Endothelial cell of umbilical vein (primary cell): ENCODE results near the gene MITF. TPM values are rescaled to one million over a fixed set of nuclear protein-coding genes. Genes with fewer than 3 reads are reported as not detected.

ENCODE experiments used
- BruUV-seq: library from RNA; stranded (reverse); fragments of 400-500 nt; replicated peaks from 2 replicates; lab custom pipeline; 2021; lab: Mats Ljungman, UMichigan
- CTCF ChIA-PET: fragments of 300-600, 350-600 bp; sonication (Branson Sonifier 250); formaldehyde crosslinking; loops from one replicate; lab custom pipeline; 2021; ENCODE audit warnings: antibody characterized with exemption, inconsistent platforms; lab: Charles Lee
- POLR2A ChIA-PET: fragments of 300-600, 350-600 bp; sonication (Branson Sonifier 250); formaldehyde crosslinking; loops from one replicate; lab custom pipeline; 2021; ENCODE audit warnings: antibody characterized with exemption, inconsistent platforms; lab: Charles Lee
- DNase-seq: peaks from one replicate; pipeline ENCODE4 v3.0.0-alpha.2; 2011; ENCODE audit warnings: low read depth, low spot score
- FAIRE-seq: peaks from 2 replicates; lab custom pipeline; 2011; peaks lifted over from hg19 to GRCh38; lab: Jason Lieb, UNC
- H2AFZ ChIP-seq: 2 replicates; pipeline ENCODE4 v1.6.0; 2012; ENCODE audit warnings: low read depth, low read length, control low read depth, inconsistent platforms
- H3K27ac ChIP-seq: 2 replicates; pipeline ENCODE4 v1.5.1; 2011; ENCODE audit warnings: low read depth, mild to moderate bottlenecking, control low read depth, low read length, moderate library complexity; ENCODE audit not compliant: insufficient read depth
- H3K27me3 ChIP-seq, 2 experiments: 2 replicates each; pipeline versions ENCODE4 v1.6.0 to v1.6.1; 2011; ENCODE audit warnings: low read length in 2 of 2, mixed read lengths in 1 of 2; ENCODE audit not compliant: control insufficient read depth in 2 of 2, insufficient read depth in 2 of 2
- H3K36me3 ChIP-seq, 2 experiments: 2 replicates in 1 of 2; 3 replicates in 1 of 2; pipeline ENCODE4 v1.5.1; 2011; ENCODE audit warnings: low read length in 2 of 2, mild to moderate bottlenecking in 1 of 2, moderate library complexity in 1 of 2; ENCODE audit not compliant: control insufficient read depth in 2 of 2, insufficient read depth in 2 of 2; ENCODE audit errors: extremely low read depth in 1 of 2
- H3K4me1 ChIP-seq: 3 replicates; pipeline ENCODE4 v1.5.1; 2011; ENCODE audit warnings: mild to moderate bottlenecking, low read length; ENCODE audit not compliant: control insufficient read depth, insufficient read depth; ENCODE audit errors: extremely low read depth
- H3K4me2 ChIP-seq: 2 replicates; pipeline ENCODE4 v1.6.1; 2011; ENCODE audit warnings: low read length, control low read depth, mixed read lengths; ENCODE audit not compliant: insufficient read depth
- H3K4me3 ChIP-seq, 3 experiments: fragments of 200-600 bp in 1 of 3; sonication (generic), shearing (Covaris generic) in 1 of 3; replicated peaks in 1 of 3; 2 replicates each; pipeline ENCODE4 v1.5.1; 2011 to 2016; ENCODE audit warnings: control low read depth in 3 of 3, low read length in 3 of 3, mild to moderate bottlenecking in 2 of 3, inconsistent platforms in 1 of 3, low read depth in 1 of 3, moderate library complexity in 1 of 3; ENCODE audit not compliant: insufficient read depth in 1 of 3
- H3K79me2 ChIP-seq: 2 replicates; pipeline ENCODE4 v1.6.0; 2012; ENCODE audit warnings: low read length, inconsistent platforms; ENCODE audit not compliant: control insufficient read depth, insufficient read depth
- H3K9ac ChIP-seq: replicated peaks from 2 replicates; pipeline ENCODE3; 2011; ENCODE audit warnings: low read length, control low read depth; ENCODE audit not compliant: insufficient read depth; ENCODE audit errors: extremely low read depth
- H3K9me1 ChIP-seq: replicated peaks from 3 replicates; pipeline ENCODE4 v1.6.0; 2011; ENCODE audit warnings: mild to moderate bottlenecking, low read length; ENCODE audit not compliant: control insufficient read depth, insufficient read depth; ENCODE audit errors: extremely low read depth
- H3K9me3 ChIP-seq: replicated peaks from 2 replicates; pipeline ENCODE4 v1.5.1; 2012; ENCODE audit warnings: low read length, inconsistent platforms; ENCODE audit not compliant: control insufficient read depth, insufficient read depth
- H4K20me1 ChIP-seq: replicated peaks from 2 replicates; pipeline ENCODE3; 2011; ENCODE audit warnings: mild to moderate bottlenecking, low read length; ENCODE audit not compliant: control insufficient read depth, insufficient read depth; ENCODE audit errors: extremely low read depth
- EZH2 ChIP-seq: IDR thresholded peaks from 2 replicates; pipeline ENCODE4 v1.6.1; 2012; ENCODE audit warnings: borderline replicate concordance, low read depth, mild to moderate bottlenecking, moderate library complexity, low read length, inconsistent platforms; ENCODE audit not compliant: severe bottlenecking
- FOS ChIP-seq: IDR thresholded peaks from 2 replicates; pipeline ENCODE4 v1.6.1; 2011; ENCODE audit warnings: mild to moderate bottlenecking, low read length, moderate library complexity, borderline replicate concordance; ENCODE audit not compliant: insufficient read depth
- GATA2 ChIP-seq: IDR thresholded peaks from 2 replicates; pipeline ENCODE4 v1.7.0; 2011; ENCODE audit warnings: low read depth, mild to moderate bottlenecking, moderate library complexity, mixed read lengths, low read length; ENCODE audit not compliant: insufficient read length, insufficient read depth
- JUN ChIP-seq: IDR thresholded peaks from 2 replicates; pipeline ENCODE4 v1.6.1; 2011; ENCODE audit warnings: borderline replicate concordance, low read depth; ENCODE audit not compliant: insufficient read length, insufficient read depth
- MYC ChIP-seq: IDR thresholded peaks from one replicate; pipeline ENCODE4 v1.6.1; 2011; ENCODE audit warnings: mild to moderate bottlenecking, low read depth, low read length
- POLR2A ChIP-seq: IDR thresholded peaks from 2 replicates; pipeline ENCODE4 v1.6.1; 2012; ENCODE audit warnings: low read depth, mild to moderate bottlenecking, control low read depth, low read length
- POLR2AphosphoS5 ChIP-seq: IDR thresholded peaks from 2 replicates; pipeline ENCODE4 v1.6.1; 2012; ENCODE audit warnings: low read depth, mild to moderate bottlenecking, control low read depth, low read length, moderate library complexity; ENCODE audit not compliant: insufficient read depth
- dilution Hi-C: fragments of 300-500 bp; cut with MboI; formaldehyde crosslinking; loops from one replicate; pipeline ENCODE4 v1.15.0; 2019; ENCODE audit warnings: low sequenced_read_pairs; ENCODE audit not compliant: extremely low pct_ligation_motif_present
- intact Hi-C: fragments of 100-400 bp; cut with micrococcal nuclease; formaldehyde crosslinking; loops from one replicate; pipeline ENCODE4 v1.10.0; 2022
- polyA plus RNA-seq, 4 experiments: library from polyadenylated mRNA; depleted of rRNA in 3 of 4; stranded (reverse) in 3 of 4; unstranded in 1 of 4; fragments of >200 nt; gene quantifications; 2 replicates each; pipeline versions ENCODE4 v1.2.1 to v1.2.3, GENCODE V29; 2011 to 2012; ENCODE audit warnings: missing spikeins in 1 of 4
- total RNA-seq: library from RNA; stranded (reverse); gene quantifications from 2 replicates; pipeline ENCODE4 v1.2.3, GENCODE V29; 2021
- TF ChIP-seq, protein P1 (sequence below), 2 donors: IDR thresholded peaks; 1 replicate in 1 of 2; 2 replicates in 1 of 2; pipeline ENCODE4 v1.5.1; 2011; ENCODE audit warnings: low read length in 2 of 2, mild to moderate bottlenecking in 2 of 2, moderate library complexity in 2 of 2, control low read depth in 1 of 2, inconsistent platforms in 1 of 2, low read depth in 1 of 2; ENCODE audit not compliant: insufficient read depth in 1 of 2; ENCODE audit errors: extremely low read depth in 1 of 2
- TF ChIP-seq, protein P2 (sequence below): IDR thresholded peaks from 2 replicates; pipeline ENCODE4 v1.6.1; 2011; ENCODE audit not compliant: insufficient read depth, insufficient read length

MITF gene
- total and polyA plus RNA-seq, 2 donors (not counting 3 experiments of a cell fraction or from before 2014, with no cell fraction given): 1.6 to 2.5 TPM

DNA sequence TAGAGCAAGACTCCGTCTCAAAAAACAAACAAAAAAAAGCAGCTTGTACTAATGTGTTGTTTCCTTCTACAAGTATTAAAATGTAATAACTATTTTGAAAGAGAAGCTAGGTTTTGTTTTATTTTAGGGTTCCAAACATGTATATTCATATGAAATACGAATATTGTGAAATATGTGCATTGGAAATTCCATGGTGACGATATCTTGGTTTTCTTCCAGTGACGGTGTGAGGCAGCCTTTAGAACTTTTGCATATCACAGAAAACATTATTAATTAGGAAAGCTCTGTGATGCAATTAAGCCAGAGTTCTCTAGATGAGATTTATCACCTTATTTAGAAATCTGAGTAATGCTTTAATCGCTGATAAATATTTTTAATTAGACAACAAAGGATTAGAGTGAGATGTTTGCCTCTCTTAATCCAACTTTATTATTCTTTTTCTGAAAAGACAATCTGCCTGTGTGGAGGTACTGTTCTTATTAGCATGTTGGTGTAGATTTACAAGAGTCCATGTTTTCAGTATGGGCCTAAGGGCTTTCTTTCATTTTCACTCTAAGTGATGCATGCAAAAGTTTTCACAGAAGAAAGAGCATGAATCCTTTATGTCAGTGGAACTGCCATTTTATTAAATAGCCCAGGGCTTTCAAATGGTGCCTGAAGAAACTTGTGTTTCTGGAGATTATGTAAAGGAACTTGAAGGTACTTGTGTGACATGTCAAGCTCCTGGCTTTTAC, 222.6 kb downstream of the MITF start:
- Histone ChIP-seq H3K9ac (no peak overlapping the region), H3K36me3 (no peaks in the 10 kb centered on the region), H3K9me1 (no peaks in the 10 kb centered on the region), H3K4me3 (no peak overlapping the region), H3K4me2 (no peak overlapping the region), H2AFZ (no peak overlapping the region), H4K20me1 (no peaks in the 10 kb centered on the region), H3K27ac (no peak overlapping the region), H3K9me3 (no peaks in the 10 kb centered on the region), H3K79me2 (no peaks in the 10 kb centered on the region), H3K4me1 (no peaks in the 10 kb centered on the region), H3K27me3 (no peaks in the 10 kb centered on the region)
- no peak for DNase-seq
- no peak for FAIRE-seq
- intact Hi-C loops: no loop called here
- BruUV-seq: no TSS peak
- ChIA-PET CTCF (interaction anchor here (0.9 kb wide), 1 partner anchor 11 kb away, joined by 3 read pairs; no protein-coding TSS in a partner anchor), POLR2A (no interaction called here)
- TF ChIP-seq EZH2 (no peak), JUN (no peak), GATA2 (no peak), POLR2AphosphoS5 (no peak), POLR2A (no peak), MYC (no peak), FOS (no peak)
- TF ChIP-seq, protein P1, sequence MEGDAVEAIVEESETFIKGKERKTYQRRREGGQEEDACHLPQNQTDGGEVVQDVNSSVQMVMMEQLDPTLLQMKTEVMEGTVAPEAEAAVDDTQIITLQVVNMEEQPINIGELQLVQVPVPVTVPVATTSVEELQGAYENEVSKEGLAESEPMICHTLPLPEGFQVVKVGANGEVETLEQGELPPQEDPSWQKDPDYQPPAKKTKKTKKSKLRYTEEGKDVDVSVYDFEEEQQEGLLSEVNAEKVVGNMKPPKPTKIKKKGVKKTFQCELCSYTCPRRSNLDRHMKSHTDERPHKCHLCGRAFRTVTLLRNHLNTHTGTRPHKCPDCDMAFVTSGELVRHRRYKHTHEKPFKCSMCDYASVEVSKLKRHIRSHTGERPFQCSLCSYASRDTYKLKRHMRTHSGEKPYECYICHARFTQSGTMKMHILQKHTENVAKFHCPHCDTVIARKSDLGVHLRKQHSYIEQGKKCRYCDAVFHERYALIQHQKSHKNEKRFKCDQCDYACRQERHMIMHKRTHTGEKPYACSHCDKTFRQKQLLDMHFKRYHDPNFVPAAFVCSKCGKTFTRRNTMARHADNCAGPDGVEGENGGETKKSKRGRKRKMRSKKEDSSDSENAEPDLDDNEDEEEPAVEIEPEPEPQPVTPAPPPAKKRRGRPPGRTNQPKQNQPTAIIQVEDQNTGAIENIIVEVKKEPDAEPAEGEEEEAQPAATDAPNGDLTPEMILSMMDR (IDR thresholded peaks at IDR 0.05; ENCODE audit: extremely low read depth in 1 of 2, insufficient read depth in 1 of 2, low read depth in 1 of 2, low read length in 2 of 2): no peak
- TF ChIP-seq, protein P2, sequence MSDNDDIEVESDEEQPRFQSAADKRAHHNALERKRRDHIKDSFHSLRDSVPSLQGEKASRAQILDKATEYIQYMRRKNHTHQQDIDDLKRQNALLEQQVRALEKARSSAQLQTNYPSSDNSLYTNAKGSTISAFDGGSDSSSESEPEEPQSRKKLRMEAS: no peak
- dilution Hi-C loops: no loop called here
